ENCODE data around the gene GPR78.
"Not testable (repeated sequence)": the region's sequence is repeated elsewhere in the genome, so short reads cannot be mapped to it uniquely, and the experiment has no call there.

Gene GPR78

DNA sequence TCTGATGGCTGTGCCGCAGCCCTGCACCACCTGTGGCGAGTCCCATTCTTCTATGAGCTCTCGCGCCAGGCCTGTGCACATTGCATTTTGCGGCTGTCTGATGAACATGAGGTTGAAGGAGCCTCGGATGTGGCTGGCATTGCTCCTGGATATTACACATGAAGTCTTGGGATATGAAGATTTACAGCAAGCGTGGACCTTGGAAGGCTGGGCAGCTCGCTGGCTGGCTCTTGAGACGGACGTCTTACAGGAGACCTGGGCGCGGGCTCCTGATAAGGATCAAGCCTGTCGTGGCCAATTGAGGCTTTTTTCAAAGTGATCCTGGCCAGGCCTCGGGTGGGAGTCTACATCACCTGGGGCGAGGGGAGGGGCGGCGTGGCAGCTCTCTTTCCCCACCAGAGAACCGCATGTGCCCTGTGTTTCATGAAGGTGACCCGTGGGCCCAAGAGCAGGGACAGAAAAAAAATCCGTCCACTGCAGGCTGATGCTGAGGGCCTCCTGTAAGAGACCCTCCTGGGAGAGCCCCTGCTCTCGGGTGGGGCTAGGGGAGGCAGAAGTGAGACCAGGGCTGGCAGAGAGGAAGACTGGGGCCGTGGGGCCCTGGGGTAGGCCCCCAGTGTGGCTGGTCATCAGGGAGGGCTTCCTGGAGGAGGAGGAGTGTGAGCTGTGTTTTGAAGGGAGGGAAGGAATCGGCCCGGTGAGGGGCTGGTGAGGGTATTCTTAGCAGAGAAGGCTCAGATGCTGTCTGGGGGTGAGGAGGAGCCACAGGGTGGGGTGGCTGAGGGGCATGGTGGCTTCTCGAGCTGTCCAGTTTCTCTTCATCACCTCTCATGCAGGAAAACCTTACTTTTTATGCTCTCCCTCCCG lies 36.0 kb downstream of the GPR78 start:
- no peak for DNase-seq (ENCODE audit: low read depth in 2 of 2)

- no peak for DNase-seq (ENCODE audit: low read depth in 2 of 2)
Measured at GRCh38 chr4:8616831-8617230, 36.6 kb downstream of the GPR78 start.

- DNase-seq (ENCODE audit: low read depth in 2 of 2): no peak
Measured at GRCh38 chr4:8617486-8618040, 37.4 kb downstream of the GPR78 start.

- DNase-seq (ENCODE audit: low read depth in 2 of 2): no peak
Measured at GRCh38 chr4:8618421-8618820, 38.2 kb downstream of the GPR78 start.

- DNase-seq (ENCODE audit: low read depth in 2 of 2): no peak
Measured at GRCh38 chr4:8618961-8619720, 38.9 kb downstream of the GPR78 start.

DNA sequence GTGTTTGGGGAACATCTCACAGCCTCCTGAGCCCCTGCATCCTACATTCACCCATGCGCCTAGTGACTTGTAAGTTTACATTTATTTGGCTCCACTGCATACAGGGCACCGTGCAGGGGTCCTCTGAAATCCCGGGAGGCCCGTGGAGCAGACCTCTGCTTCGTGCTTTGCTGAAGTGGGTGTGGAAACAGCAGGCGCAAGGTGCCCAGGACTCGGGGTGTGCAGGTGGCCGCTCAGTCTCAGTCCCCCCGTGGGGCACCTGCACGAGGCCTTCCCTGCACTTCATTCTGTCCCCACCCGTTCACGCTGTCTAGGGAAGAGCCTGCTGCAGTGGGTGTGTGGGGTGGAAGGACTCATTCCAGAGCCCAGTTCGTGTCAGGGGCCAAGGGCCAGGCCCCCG lies 40.9 kb downstream of the GPR78 start:
- not testable (repeated sequence) for DNase-seq (ENCODE audit: low read depth in 2 of 2)

DNA sequence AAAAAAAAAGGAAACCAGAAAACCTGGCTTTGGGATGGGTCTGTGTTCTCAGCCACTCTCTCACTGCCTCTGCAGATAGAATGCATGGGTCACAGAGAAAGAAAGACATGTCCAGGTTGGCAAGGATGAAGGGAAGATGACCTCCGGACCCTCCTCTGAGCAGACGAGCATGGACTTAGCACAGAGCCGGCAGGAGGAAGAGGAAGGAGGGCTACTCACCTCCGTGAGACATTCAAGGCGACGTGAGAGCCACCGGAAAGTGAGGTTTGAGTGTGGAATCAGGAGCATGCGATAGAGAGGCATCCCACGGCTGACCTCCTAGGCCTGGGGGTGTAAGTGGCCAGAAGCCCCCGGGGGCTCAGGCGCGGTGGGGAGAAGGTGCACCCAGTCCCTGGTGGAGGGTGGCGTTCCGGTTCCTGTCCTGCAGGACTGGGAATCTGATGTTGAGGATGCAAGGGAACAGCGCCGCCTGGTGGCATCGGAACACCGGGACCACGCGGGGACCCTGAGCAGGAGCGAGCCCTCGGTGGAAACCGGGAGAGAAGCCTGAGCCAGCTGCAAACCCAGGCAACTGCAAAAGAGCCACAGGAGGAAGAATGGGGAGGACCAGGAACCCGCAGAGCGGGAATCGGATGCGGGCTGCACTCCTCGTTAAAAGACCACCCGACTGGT lies 44.5 kb downstream of the GPR78 start:
- not testable (repeated sequence) for DNase-seq (ENCODE audit: low read depth in 2 of 2)

DNA sequence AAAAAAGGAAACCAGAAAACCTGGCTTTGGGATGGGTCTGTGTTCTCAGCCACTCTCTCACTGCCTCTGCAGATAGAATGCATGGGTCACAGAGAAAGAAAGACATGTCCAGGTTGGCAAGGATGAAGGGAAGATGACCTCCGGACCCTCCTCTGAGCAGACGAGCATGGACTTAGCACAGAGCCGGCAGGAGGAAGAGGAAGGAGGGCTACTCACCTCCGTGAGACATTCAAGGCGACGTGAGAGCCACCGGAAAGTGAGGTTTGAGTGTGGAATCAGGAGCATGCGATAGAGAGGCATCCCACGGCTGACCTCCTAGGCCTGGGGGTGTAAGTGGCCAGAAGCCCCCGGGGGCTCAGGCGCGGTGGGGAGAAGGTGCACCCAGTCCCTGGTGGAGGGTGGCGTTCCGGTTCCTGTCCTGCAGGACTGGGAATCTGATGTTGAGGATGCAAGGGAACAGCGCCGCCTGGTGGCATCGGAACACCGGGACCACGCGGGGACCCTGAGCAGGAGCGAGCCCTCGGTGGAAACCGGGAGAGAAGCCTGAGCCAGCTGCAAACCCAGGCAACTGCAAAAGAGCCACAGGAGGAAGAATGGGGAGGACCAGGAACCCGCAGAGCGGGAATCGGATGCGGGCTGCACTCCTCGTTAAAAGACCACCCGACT lies 50.2 kb downstream of the GPR78 start:
- not testable (repeated sequence) for DNase-seq (ENCODE audit: low read depth in 2 of 2)

DNA sequence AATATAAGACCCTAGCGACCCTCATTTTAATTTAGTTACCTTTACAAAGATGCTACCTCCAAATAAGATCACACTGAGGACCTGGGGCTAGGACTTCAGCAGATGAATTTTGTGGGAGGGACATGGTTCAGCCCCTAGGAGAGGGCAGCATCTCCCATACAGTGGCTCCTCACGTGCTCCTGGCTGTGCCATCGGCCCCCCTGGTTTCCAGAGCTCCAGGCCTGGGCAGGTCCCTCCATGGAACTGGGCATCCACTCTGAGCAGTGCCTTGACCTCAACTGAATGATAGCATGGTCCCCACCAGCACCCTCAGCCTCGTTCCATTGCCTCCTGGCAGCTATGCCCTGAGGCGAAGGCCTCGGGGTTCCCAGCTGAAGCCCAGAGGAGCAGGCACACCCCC lies 51.7 kb downstream of the GPR78 start:
- DNase-seq (ENCODE audit: low read depth in 2 of 2): not testable (repeated sequence)

DNA sequence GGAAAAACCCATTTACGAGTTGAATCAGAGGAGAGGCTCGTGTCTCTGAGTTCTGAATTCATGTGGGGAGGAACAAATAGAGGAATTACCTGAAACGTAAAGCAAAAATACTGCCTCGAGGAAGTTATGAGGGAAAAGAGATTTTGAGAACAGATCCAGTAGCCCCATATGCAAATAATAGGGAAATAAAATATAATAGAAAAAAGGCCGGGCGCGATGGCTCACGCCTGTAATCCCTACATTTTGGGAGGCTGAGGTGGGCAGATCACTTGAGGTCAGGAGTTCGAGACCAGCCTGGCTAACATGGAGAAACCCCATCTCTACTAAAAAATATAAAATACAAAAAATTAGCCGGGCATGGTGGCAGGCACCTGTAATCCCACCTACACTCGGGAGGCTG lies 54.6 kb downstream of the GPR78 start:
- DNase-seq (ENCODE audit: low read depth in 2 of 2): not testable (repeated sequence)

DNA sequence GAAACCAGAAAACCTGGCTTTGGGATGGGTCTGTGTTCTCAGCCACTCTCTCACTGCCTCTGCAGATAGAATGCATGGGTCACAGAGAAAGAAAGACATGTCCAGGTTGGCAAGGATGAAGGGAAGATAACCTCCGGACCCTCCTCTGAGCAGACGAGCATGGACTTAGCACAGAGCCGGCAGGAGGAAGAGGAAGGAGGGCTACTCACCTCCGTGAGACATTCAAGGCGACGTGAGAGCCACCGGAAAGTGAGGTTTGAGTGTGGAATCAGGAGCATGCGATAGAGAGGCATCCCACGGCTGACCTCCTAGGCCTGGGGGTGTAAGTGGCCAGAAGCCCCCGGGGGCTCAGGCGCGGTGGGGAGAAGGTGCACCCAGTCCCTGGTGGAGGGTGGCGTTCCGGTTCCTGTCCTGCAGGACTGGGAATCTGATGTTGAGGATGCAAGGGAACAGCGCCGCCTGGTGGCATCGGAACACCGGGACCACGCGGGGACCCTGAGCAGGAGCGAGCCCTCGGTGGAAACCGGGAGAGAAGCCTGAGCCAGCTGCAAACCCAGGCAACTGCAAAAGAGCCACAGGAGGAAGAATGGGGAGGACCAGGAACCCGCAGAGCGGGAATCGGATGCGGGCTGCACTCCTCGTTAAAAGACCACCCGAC lies 55.8 kb downstream of the GPR78 start:
- not testable (repeated sequence) for DNase-seq (ENCODE audit: low read depth in 2 of 2)

Data from stimulated activated CD4-positive, alpha-beta T cell treated with anti-CD3 and anti-CD28 coated beads, Interleukin-15, amount 100 ng/mL, for 48 hours (primary cell).